ENCODE results near the gene CDH4.

The CDH4 gene

DNA sequence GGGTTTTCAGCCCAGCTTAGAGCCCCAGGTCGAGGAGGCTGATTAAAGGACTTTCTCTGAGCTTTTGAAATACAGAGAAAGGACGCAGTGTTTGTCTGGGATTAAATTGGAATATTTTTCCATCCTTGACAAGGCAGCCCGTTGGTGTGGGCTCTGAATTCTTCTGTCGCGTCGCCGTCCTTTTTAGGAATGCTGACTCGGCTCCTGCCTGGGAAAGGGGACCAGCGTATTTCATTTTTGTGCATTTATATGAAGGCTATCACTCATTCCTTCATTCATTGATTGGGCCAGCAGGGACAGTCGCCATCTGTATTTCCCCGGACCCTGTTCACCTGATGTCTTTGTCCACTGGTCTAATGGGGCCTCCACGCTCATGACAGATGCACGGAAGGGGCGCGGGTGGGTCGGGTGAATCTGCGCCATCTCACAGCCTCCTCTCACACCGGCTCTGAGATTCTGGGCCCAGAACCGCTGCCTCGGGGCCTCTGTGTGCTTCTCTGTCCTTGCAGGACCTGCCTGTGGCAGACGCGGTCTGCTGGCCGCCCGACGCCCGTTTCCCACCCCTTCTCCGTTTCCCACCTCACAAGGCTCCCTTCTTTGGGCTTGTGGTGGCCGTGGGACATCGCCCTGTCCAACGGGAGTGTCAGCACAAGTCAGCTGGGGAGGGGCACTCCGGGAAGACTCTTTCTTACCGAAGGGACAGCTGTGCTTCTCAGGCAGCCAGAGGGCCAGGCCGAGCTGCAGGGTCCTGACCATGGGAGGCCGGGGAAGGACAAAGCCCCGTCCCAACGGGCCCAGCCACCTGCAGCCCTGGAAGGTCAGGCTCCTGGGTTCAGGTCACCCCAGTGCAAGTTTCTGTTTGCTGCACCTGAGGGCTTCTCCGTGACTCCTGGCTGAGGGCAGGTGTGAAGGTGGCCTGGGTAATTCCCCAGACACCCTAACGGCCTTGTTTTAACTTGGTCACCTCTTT lies 656.3 kb downstream of the CDH4 start:
- DNase-seq (ENCODE audit: low read depth in 2 of 2), result no peak

DNA sequence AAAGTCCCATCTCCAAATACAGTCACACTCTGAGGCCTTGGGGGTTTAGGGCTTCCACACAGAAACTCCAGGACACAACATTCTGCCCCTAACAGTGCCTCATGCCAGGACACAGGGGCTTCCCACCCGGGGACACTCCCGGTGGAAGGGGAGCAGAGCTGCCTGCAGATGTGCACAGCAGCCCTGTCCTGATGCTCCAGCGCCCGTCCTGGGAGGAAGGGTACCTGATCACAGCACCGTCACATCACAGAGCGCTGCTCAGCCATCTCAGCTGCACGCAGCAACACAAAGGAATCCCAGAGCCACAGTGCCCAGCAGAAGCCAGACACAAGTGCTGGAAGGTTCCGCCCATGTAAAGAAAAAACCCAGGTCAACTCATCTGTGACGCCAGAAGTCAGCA lies 657.0 kb downstream of the CDH4 start:
- DNase-seq (ENCODE audit: low read depth in 2 of 2), result no peak

- DNase-seq (ENCODE audit: low read depth in 2 of 2), result no peak
Measured at GRCh38 chr20:61909821-61910220, 657.8 kb downstream of the CDH4 start.

- DNase-seq (ENCODE audit: low read depth in 2 of 2), result no peak
Measured at GRCh38 chr20:61911824-61912223, 659.8 kb downstream of the CDH4 start.

DNA sequence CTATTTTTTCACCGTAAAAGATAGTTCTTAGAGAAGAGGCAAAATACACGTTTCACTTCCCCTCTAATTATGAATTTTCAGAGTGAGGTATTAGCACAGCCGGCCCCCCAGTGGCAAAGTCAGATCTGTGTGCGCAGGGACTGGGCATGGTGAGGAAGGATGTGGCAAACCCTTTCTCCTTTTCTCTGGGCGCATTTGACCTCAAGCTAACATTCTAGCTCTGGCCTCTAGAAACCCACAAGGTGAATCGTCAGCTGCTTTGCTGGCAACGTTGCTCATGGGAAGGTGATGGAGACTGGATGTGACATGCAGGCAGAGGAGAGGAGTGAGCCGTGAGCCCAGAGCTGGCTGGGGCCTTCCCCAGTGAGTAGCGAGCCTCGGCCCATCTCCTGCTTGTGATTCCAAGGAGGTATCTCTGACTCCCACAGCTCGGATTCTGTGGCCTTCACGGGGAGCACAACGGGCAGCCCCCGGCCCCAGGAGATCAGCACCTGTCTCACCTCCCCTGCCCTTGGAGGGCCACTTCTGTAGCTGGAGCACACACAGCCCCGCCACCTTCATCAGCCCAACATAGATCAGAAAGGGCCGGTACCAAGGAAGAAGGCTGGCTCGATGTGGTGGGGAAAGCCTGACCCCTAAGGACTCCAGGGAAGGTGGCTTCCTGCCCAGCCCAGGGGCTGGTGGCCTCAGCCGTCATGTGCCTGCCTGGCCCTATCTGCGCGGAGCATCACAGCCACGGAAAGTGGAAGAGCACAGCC lies 660.8 kb downstream of the CDH4 start:
- DNase-seq (ENCODE audit: low read depth in 2 of 2), result no peak

GRCh38 chr20:61913423-61914225 lies 661.6 kb downstream of the CDH4 start:
- DNase-seq (ENCODE audit: low read depth in 2 of 2), result no peak

DNA sequence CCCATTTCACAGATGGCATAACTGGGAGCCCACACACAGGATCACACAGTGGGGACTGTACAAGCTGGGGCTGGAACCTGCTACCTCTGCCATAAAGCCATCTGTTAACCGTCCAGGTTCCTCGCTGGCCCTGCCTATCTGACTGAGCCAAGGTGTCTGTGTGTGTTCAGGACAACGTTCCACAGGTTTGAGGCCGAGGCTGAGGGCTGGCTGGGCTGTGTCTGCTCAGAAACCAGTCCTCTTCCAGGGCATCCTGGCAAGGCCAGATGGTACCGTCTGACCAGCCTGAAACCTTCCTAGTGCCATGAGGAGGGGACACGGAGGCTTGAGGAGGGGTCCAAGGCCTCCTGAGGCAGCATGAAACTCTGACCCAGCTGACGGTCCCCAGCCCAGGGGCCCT lies 663.0 kb downstream of the CDH4 start:
- DNase-seq (ENCODE audit: low read depth in 2 of 2), result no peak

DNA sequence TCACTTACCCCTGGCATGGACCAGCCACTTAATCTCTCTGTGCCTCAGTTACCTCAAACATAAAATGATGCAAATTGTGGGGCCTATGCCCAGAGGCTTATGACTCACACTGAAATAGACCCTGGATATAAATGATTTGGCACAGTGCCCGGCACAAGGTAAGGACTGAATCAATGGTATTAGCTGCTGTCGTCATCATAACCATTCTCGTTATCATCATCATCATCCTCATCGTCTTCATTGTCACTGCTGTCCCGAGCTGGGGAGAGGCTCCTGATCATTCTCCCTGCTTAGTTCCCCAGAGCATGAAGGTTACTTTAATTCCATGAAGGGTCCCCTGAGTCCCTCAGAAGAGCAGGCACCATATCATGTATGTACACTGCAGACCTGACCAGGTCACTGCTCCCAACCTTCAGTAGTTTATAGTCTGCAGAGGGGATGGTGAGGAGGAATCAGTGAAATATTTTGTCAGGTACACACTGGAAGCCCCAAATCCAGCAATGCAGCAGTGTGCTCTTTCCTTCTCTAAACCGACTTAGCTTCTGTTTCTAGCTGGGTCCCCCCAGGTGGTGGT lies 664.3 kb downstream of the CDH4 start:
- no peak for DNase-seq (ENCODE audit: low read depth in 2 of 2)

DNA sequence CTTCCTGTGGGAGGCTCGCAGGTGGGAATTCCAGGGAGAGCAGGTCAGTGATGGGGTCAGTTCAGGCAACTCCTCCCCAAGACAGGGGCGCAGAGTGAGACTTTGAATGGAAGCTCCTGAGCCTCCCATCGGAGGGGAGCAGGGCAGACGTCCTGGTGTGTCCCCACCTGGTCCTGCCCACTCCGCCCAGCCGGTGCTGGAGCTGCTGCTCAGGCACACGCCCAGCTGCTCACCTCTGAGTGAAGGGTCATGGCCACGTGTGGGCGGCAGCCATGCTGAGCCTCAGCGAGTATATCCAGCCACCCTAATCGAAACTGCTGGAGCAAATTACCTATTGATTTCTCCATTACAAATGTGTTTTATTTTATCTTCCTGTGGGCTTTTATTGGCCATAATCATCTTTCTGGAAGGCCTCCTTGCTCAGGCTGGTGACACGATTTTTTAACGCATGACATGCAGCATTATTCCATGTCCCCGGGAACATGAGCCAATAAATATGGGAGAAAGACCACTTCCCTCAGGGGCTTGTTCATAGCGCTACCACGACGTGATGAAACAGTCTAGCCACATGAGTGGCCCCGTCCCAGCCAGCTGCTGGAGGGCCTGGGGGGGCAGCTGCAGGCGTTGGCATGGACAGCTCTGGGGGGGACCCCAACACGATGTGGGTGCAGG lies 665.5 kb downstream of the CDH4 start:
- DNase-seq (ENCODE audit: low read depth in 2 of 2), result no peak

- no peak for DNase-seq (ENCODE audit: low read depth in 2 of 2)
Measured at GRCh38 chr20:61918548-61918947, 666.5 kb downstream of the CDH4 start.

- DNase-seq (ENCODE audit: low read depth in 2 of 2), result no peak
Measured at GRCh38 chr20:61919239-61919638, 667.2 kb downstream of the CDH4 start.

DNA sequence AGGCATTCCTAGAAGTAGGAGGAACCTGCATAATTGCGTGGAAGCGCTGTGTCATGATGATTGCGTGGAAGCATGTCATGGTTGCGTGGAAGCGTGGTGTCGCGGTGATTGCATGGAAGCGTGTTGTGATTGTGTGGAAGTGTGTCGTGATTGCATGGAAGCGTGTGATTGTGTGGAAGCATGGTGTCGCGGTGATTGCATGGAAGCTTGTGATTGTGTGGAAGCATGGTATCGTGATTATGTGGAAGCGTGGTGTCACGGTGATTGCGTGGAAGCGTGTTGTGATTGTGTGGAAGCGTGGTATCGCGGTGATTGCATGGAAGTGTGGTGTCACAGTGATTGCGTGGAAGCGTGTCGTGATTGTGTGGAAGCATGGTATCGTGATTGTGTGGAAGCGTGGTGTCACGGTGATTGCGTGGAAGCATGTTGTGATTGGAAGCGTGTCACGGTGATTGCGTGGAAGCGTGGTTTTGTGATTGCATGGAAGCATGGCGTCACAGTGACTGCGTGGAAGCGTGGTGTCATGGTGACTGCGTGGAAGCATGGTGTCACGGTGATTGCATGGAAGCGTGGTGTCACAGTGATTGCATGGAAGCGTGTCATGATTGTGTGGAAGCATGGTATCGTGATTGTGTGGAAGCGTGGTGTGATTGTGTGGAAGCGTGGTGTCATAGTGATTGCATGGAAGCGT lies 667.8 kb downstream of the CDH4 start:
- DNase-seq (ENCODE audit: low read depth in 2 of 2), result no peak

DNA sequence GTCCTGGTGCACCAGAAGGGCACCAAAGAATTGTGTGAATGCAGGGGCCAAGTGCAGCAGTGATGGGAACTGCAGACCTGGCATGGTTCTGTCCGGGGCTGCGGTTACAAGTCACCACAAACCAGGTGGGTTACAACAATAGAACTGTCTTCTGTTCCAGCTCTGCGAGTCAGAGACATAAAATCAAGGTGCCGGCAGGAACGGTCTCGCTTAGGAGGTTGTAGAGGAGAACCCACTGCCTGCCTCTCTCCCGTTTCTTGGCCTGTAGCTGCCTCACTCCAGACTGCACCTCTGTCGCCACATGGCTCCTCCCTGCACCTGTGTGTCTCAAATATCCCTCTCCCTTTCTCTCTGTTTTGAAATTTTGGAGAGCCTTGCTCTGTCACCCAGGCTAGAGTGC lies 670.4 kb downstream of the CDH4 start:
- DNase-seq (ENCODE audit: low read depth in 2 of 2), result no peak

- no peak for DNase-seq (ENCODE audit: low read depth in 2 of 2)
Measured at GRCh38 chr20:61922936-61923335, 670.9 kb downstream of the CDH4 start.

GRCh38 chr20:61923371-61924166 lies 671.5 kb downstream of the CDH4 start:
- no peak for DNase-seq (ENCODE audit: low read depth in 2 of 2)

DNA sequence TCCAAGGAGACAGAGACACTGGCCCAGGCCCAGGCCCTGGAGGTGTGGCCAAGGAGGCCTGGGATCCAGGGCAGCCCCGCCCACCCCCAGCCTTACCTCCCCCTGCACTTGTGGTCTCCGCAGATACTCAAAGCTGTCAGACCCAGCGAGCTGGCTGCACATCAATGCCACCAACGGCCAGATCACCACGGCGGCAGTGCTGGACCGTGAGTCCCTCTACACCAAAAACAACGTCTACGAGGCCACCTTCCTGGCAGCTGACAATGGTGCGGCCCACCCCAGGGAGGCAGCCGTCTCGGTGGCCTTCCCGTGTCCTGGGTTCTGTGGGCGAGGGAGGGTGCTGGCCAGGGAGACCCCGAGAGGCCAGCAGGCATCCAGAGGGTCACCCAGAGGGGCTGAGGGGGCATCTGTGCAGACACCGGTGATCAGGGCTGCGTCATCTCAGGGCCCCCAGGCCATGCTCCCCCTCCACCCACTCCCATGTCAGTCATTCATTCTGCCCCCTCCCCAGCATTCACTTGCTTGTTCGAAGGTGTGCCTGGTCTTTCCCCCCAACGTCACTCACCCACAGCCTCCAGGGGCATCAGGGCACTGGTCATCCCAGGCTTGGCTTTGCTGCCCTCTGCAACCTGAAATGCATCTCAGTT lies 672.3 kb downstream of the CDH4 start:
- no peak for DNase-seq (ENCODE audit: low read depth in 2 of 2)

GRCh38 chr20:61924858-61925554 lies 672.9 kb downstream of the CDH4 start:
- DNase-seq (ENCODE audit: low read depth in 2 of 2), result no peak

DNA sequence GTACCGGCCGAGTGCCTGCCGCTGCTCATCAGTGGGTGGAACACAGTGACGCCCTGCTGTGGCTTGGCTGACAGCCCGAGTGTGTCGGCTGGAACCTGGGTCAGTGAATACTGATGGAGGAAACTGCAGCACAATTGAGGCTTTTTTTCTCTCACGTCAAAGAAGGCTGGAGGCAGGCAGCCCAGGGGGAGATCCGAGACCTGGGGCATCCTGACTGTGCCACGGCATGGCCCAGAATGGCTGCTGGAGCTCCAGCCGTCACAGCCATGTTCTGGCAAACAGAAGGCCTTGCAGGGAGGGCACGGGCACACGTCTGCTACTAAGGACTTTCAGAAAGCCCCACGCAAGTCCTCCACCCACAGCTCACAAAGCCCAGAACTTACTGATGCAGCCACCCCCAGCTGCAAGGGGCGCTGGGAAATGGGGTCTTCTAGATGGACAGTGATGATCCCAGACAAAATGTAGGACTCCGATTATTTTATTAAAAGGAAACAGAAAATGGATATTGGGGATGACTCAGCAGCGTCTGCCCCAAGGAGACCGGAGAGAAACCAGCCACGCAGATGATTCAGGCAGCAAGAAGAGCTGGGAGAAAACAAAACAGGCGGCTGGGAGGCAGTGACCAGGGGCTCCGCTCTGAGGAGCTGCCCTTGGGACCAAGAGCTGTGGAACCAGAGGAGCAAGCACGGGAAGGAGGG lies 673.6 kb downstream of the CDH4 start:
- DNase-seq (ENCODE audit: low read depth in 2 of 2), result no peak

All from fibroblast of skin of left quadriceps (primary cell).